Mammary epithelial cell (primary cell): Measurements from ENCODE around the gene TMEM141.
A peak's percentile ranks its signal among the peaks of the same experiment; 100 is the strongest.

ENCODE experiments used
- CTCF ChIP-seq, 2 donors: IDR thresholded peaks in 1 of 2; conservative IDR thresholded peaks in 1 of 2; 2 replicates each; pipeline ENCODE4 v1.5.1; 2011 to 2012; ENCODE audit warnings: inconsistent platforms in 2 of 2, low read length in 2 of 2, mild to moderate bottlenecking in 2 of 2, control low read depth in 1 of 2, low read depth in 1 of 2; ENCODE audit not compliant: insufficient read depth in 1 of 2; ENCODE audit errors: extremely low read depth in 1 of 2
- EZH2 ChIP-seq: IDR thresholded peaks from 2 replicates; pipeline ENCODE4 v1.6.1; 2012; ENCODE audit warnings: low read length, inconsistent platforms, borderline replicate concordance

GRCh38 chr9:136769710-136770191 lies 21.4 kb upstream of the TMEM141 start:
- TF ChIP-seq CTCF (conservative IDR thresholded peaks at IDR 0.05 in 1 of 2, IDR thresholded peaks at IDR 0.05 in 1 of 2; ENCODE audit: extremely low read depth in 1 of 2, insufficient read depth in 1 of 2, low read depth in 1 of 2, low read length in 2 of 2): peak; percentile 32 to 63
- TF ChIP-seq EZH2: no peak
